ENCODE results near the gene LRRC14B. TPM values are rescaled to one million over a fixed set of nuclear protein-coding genes. Genes with fewer than 3 reads are reported as not detected.

LRRC14B gene
- total and polyA plus RNA-seq, 2 experiments from 2014 or later: not detected

DNA sequence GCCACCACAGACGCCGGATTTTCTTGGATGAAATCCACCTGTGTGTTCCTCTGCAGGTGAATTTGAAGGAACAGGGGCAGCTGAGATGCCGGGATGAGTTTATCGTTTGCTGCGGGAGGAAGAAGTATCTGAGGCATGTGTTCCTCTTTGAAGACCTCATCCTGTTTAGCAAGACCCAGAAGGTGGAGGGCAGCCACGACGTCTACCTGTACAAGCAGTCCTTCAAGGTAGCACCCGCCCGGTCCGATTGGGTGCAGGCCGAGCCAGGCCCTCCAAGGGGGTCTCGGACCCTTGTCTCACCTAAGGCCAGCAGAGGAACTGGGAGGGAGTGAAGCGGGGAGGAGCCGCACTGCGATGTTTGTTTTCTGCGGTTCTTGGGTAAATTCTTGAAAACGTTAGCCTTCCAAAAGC is 18.4 kb upstream of the LRRC14B start (continued):
- TF ChIP-seq, protein P1, sequence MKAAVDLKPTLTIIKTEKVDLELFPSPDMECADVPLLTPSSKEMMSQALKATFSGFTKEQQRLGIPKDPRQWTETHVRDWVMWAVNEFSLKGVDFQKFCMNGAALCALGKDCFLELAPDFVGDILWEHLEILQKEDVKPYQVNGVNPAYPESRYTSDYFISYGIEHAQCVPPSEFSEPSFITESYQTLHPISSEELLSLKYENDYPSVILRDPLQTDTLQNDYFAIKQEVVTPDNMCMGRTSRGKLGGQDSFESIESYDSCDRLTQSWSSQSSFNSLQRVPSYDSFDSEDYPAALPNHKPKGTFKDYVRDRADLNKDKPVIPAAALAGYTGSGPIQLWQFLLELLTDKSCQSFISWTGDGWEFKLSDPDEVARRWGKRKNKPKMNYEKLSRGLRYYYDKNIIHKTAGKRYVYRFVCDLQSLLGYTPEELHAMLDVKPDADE (IDR thresholded peaks at IDR 0.05): no peak

DNA sequence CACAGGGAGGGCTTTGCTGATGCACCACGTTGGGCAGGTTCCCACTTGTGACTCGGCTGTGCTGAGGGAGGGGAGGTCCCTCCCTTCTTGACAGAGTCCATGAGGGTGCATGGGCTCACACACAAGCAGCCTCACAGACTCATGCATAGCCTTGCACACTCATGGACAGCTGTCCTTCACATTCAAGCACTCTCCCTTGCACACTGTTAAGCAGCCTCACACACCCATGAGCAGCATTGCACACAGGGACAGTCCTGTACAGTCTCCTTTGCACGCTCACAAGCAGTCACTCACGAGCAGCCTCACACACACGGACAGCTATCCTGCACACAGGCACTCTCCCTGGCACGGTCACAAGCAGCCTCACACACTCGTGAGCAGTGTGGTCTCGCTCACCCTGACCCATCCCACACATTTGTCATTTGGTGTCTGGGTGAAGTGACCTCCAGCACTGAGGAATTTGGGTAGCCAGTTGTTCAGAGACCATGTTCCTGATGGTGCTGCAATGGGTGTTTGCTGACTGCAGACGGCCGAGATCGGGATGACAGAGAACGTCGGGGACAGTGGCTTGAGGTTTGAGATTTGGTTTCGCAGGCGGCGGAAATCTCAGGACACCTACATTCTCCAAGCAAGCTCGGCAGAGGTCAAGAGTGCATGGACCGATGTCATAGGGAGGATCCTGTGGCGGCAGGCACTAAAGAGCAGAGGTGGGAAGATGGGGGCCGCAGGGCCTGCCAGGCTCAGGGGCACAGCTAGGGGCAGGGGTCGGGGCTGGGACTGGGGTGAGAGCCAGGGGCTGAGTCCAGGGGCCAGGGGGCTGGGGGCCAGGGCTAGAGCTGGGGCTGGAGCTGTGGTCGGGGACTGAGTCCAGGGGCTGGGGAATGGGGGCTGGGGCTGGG is 17.7 kb upstream of the LRRC14B start:
- Mint-ChIP-seq H3K9me3 (no peaks in the 10 kb centered on the region; the same call in 2 of the 3 replicates), H3K27ac (no peak overlapping the region), H3K4me1 (no peaks in the 10 kb centered on the region; the same call in 2 of the 3 replicates), H3K36me3 (ENCODE audit: low read depth) (peaks cover 30% of the 10 kb centered on the region), H3K4me3 (no peak overlapping the region), H3K27me3 (ENCODE audit: insufficient read depth, low read depth, poor library complexity) (peaks cover 7% of the 10 kb centered on the region)
- H3K79me2 ChIP-seq (replicated peaks; ENCODE audit: insufficient read depth): no peaks in the 10 kb centered on the region
- no peak overlapping the region for H2AFZ ChIP-seq
- ATAC-seq (no peak), DNase-seq (ENCODE audit: low spot score) (no peak)
- no peak overlapping the region for H3K4me3 ChIP-seq
- no peaks in the 10 kb centered on the region for H3F3A ChIP-seq (replicated peaks; ENCODE audit: low read depth)
- no peaks in the 10 kb centered on the region for H3K27me3 ChIP-seq (ENCODE audit: insufficient read depth)
- no peaks in the 10 kb centered on the region for H3K9me2 ChIP-seq (ENCODE audit: insufficient read depth)
- H3K4me2 ChIP-seq: no peak overlapping the region
- H3K36me3 ChIP-seq (ENCODE audit: insufficient read depth): no peaks in the 10 kb centered on the region
- no peaks in the 10 kb centered on the region for H4K20me1 ChIP-seq (replicated peaks; ENCODE audit: insufficient read depth)
- H3K27ac ChIP-seq (ENCODE audit: low read depth): no peak overlapping the region
- no peaks in the 10 kb centered on the region for H3K4me1 ChIP-seq (ENCODE audit: insufficient read depth)
- TF ChIP-seq STAT1 (IDR thresholded peaks at IDR 0.05; ENCODE audit: unreplicated experiment): no peak
- TF ChIP-seq, protein P2, sequence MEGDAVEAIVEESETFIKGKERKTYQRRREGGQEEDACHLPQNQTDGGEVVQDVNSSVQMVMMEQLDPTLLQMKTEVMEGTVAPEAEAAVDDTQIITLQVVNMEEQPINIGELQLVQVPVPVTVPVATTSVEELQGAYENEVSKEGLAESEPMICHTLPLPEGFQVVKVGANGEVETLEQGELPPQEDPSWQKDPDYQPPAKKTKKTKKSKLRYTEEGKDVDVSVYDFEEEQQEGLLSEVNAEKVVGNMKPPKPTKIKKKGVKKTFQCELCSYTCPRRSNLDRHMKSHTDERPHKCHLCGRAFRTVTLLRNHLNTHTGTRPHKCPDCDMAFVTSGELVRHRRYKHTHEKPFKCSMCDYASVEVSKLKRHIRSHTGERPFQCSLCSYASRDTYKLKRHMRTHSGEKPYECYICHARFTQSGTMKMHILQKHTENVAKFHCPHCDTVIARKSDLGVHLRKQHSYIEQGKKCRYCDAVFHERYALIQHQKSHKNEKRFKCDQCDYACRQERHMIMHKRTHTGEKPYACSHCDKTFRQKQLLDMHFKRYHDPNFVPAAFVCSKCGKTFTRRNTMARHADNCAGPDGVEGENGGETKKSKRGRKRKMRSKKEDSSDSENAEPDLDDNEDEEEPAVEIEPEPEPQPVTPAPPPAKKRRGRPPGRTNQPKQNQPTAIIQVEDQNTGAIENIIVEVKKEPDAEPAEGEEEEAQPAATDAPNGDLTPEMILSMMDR (conservative IDR thresholded peaks at IDR 0.05; ENCODE audit: low read depth in 2 of 2): no peak

DNA sequence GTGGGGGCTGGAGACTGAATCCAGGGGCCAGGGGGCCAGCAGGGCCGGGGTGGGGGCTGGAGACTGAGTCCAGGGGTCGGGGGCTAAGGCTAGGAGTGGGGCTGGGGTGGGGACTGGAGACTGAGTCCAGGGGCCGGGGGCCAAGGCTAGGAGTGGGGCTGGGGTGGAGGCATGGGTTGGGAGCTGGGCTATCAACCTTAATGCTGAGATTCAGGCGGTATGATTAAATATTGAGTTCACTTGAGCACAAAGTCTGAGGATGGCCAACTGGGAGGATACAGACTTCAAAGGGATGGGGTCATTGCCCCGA is 17.0 kb upstream of the LRRC14B start:
- DNase-seq (ENCODE audit: low spot score) (no peak), ATAC-seq (no peak)
- no peak overlapping the region for H2AFZ ChIP-seq
- no peaks in the 10 kb centered on the region for H3K79me2 ChIP-seq (replicated peaks; ENCODE audit: insufficient read depth)
- Mint-ChIP-seq H3K4me1 (no peaks in the 10 kb centered on the region; the same call in 2 of the 3 replicates), H3K36me3 (ENCODE audit: low read depth) (peaks cover 32% of the 10 kb centered on the region), H3K4me3 (no peak overlapping the region), H3K9me3 (no peaks in the 10 kb centered on the region; the same call in 2 of the 3 replicates), H3K27me3 (ENCODE audit: insufficient read depth, low read depth, poor library complexity) (peaks cover 7% of the 10 kb centered on the region), H3K27ac (no peak overlapping the region)
- H3K9me2 ChIP-seq (ENCODE audit: insufficient read depth): no peaks in the 10 kb centered on the region
- H3K27ac ChIP-seq (ENCODE audit: low read depth): no peak overlapping the region
- no peak overlapping the region for H3K4me3 ChIP-seq
- no peak overlapping the region for H3K4me2 ChIP-seq
- H3K36me3 ChIP-seq (ENCODE audit: insufficient read depth): no peaks in the 10 kb centered on the region
- H3F3A ChIP-seq (replicated peaks; ENCODE audit: low read depth): no peaks in the 10 kb centered on the region
- H3K4me1 ChIP-seq (ENCODE audit: insufficient read depth): no peaks in the 10 kb centered on the region
- H3K27me3 ChIP-seq (ENCODE audit: insufficient read depth): no peaks in the 10 kb centered on the region
- H4K20me1 ChIP-seq (replicated peaks; ENCODE audit: insufficient read depth): no peaks in the 10 kb centered on the region
- TF ChIP-seq, protein P2 (conservative IDR thresholded peaks at IDR 0.05; ENCODE audit: low read depth in 2 of 2): no peak
- TF ChIP-seq ZNF331 (CRISPR knock-in tag; IDR thresholded peaks at IDR 0.05; ENCODE audit: low read depth): no peak
- TF ChIP-seq, protein P3, sequence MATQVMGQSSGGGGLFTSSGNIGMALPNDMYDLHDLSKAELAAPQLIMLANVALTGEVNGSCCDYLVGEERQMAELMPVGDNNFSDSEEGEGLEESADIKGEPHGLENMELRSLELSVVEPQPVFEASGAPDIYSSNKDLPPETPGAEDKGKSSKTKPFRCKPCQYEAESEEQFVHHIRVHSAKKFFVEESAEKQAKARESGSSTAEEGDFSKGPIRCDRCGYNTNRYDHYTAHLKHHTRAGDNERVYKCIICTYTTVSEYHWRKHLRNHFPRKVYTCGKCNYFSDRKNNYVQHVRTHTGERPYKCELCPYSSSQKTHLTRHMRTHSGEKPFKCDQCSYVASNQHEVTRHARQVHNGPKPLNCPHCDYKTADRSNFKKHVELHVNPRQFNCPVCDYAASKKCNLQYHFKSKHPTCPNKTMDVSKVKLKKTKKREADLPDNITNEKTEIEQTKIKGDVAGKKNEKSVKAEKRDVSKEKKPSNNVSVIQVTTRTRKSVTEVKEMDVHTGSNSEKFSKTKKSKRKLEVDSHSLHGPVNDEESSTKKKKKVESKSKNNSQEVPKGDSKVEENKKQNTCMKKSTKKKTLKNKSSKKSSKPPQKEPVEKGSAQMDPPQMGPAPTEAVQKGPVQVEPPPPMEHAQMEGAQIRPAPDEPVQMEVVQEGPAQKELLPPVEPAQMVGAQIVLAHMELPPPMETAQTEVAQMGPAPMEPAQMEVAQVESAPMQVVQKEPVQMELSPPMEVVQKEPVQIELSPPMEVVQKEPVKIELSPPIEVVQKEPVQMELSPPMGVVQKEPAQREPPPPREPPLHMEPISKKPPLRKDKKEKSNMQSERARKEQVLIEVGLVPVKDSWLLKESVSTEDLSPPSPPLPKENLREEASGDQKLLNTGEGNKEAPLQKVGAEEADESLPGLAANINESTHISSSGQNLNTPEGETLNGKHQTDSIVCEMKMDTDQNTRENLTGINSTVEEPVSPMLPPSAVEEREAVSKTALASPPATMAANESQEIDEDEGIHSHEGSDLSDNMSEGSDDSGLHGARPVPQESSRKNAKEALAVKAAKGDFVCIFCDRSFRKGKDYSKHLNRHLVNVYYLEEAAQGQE (IDR thresholded peaks at IDR 0.05; ENCODE audit: unreplicated experiment): no peak
- TF ChIP-seq, protein P1 (IDR thresholded peaks at IDR 0.05): no peak

Measured in GM23338 (cell line).